Posterior cingulate gyrus (tissue), 11 donors: ENCODE measurements around the gene CATSPERB.
"Not testable (repeated sequence)": the region's sequence is repeated elsewhere in the genome, so short reads cannot be mapped to it uniquely, and the experiment has no call there.

Experiments used
- DNase-seq, 10 donors: peaks; one replicate each; pipeline versions ENCODE4 v3.0.0 to v3.0.0-alpha.2; 2020 to 2021; ENCODE audit warnings: mixed read lengths in 3 of 10
- intact Hi-C: fragments of 100-400 bp; cut with DNase I; formaldehyde crosslinking; loops from one replicate; pipeline ENCODE4 v1.15.1; 2023

Gene CATSPERB

GRCh38 chr14:91732859-91733477, 1.1 kb upstream of the CATSPERB start:
- intact Hi-C loops, result no loop called here
- DNase-seq, result no peak

- no peak for DNase-seq
- intact Hi-C loops, result no loop called here
Observed at GRCh38 chr14:91732439-91732838, 553 bp upstream of the CATSPERB start.

GRCh38 chr14:91731018-91731417, 868 bp downstream of the CATSPERB start:
- intact Hi-C loops, result no loop called here
- no peak for DNase-seq

- DNase-seq, result no peak
- intact Hi-C loops, result no loop called here
Observed at GRCh38 chr14:91729756-91730155, 2.1 kb downstream of the CATSPERB start.

- no peak for DNase-seq
- intact Hi-C loops, result no loop called here
Observed at GRCh38 chr14:91728616-91729183, 3.2 kb downstream of the CATSPERB start.

GRCh38 chr14:91727121-91727520, 4.8 kb downstream of the CATSPERB start:
- intact Hi-C loops, result no loop called here
- DNase-seq, result no peak

GRCh38 chr14:91723501-91723900, 8.4 kb downstream of the CATSPERB start:
- DNase-seq, result no peak
- intact Hi-C loops, result no loop called here

GRCh38 chr14:91722386-91722785, 9.5 kb downstream of the CATSPERB start:
- no peak for DNase-seq
- intact Hi-C loops, result no loop called here

- intact Hi-C loops, result no loop called here
- DNase-seq, result no peak
Observed at GRCh38 chr14:91719839-91720238, 12.0 kb downstream of the CATSPERB start.

GRCh38 chr14:91716999-91717398, 14.9 kb downstream of the CATSPERB start:
- no peak for DNase-seq
- intact Hi-C loops, result no loop called here

- no peak for DNase-seq
- intact Hi-C loops, result no loop called here
Observed at GRCh38 chr14:91714805-91715204, 17.1 kb downstream of the CATSPERB start.

- intact Hi-C loops, result no loop called here
Observed at GRCh38 chr14:91708795-91709194, 23.1 kb downstream of the CATSPERB start.

GRCh38 chr14:91706996-91707395, 24.9 kb downstream of the CATSPERB start:
- no peak for DNase-seq
- intact Hi-C loops, result no loop called here

More at GRCh38 chr14:91708795-91709194, 23.1 kb downstream of the CATSPERB start:
- DNase-seq, result no peak

- no peak for DNase-seq
Observed at GRCh38 chr14:91694643-91695042, 37.2 kb downstream of the CATSPERB start.

GRCh38 chr14:91693346-91693745, 38.5 kb downstream of the CATSPERB start:
- no peak for DNase-seq
- intact Hi-C loops, result no loop called here

More at GRCh38 chr14:91694643-91695042, 37.2 kb downstream of the CATSPERB start:
- intact Hi-C loops, result no loop called here

GRCh38 chr14:91692075-91692474, 39.8 kb downstream of the CATSPERB start:
- intact Hi-C loops, result no loop called here
- no peak for DNase-seq

GRCh38 chr14:91689608-91690007, 42.3 kb downstream of the CATSPERB start:
- intact Hi-C loops, result no loop called here
- DNase-seq, result no peak

- intact Hi-C loops, result not testable (repeated sequence)
Observed at GRCh38 chr14:91687436-91687835, 44.5 kb downstream of the CATSPERB start.

GRCh38 chr14:91685600-91685999, 46.3 kb downstream of the CATSPERB start:
- intact Hi-C loops, result no loop called here
- no peak for DNase-seq

More at GRCh38 chr14:91687436-91687835, 44.5 kb downstream of the CATSPERB start:
- not testable (repeated sequence) for DNase-seq

- intact Hi-C loops, result no loop called here
- DNase-seq, result no peak
Observed at GRCh38 chr14:91681893-91682563, 49.9 kb downstream of the CATSPERB start.

GRCh38 chr14:91681118-91681517, 50.8 kb downstream of the CATSPERB start:
- no peak for DNase-seq
- intact Hi-C loops, result no loop called here

- intact Hi-C loops, result no loop called here
- DNase-seq, result no peak
Observed at GRCh38 chr14:91679273-91679672, 52.6 kb downstream of the CATSPERB start.
